Cardiac muscle cell (in vitro differentiated cells and primary cell): ENCODE measurements around the gene PDSS2. TPM values are rescaled to one million over a fixed set of nuclear protein-coding genes. Genes with fewer than 3 reads are reported as not detected.

Experiments used
- DNase-seq, 2 donors: peaks; one replicate each; pipeline versions ENCODE4 v3.0.0 to v3.0.0-alpha.2; 2010 to 2017; ENCODE audit warnings: low read depth in 1 of 2, low spot score in 1 of 2
- H3K27ac ChIP-seq: fragments of 200-600 bp; sonication (generic); 2 replicates; pipeline ENCODE4 v1.5.1; 2016
- H3K27me3 ChIP-seq: fragments of 200-600 bp; sonication (generic); 2 replicates; pipeline ENCODE4 v1.6.0; 2016; ENCODE audit warnings: control low read depth
- H3K36me3 ChIP-seq: fragments of 200-600 bp; sonication (generic); 2 replicates; pipeline ENCODE4 v1.5.1; 2016; ENCODE audit warnings: control low read depth
- H3K4me1 ChIP-seq: fragments of 200-600 bp; sonication (generic); 2 replicates; pipeline ENCODE4 v1.8.1; 2017; ENCODE audit warnings: low read depth, mild to moderate bottlenecking, mixed run types
- H3K4me3 ChIP-seq: fragments of 200-600 bp; sonication (generic); 2 replicates; pipeline ENCODE4 v1.5.1; 2016; ENCODE audit warnings: mild to moderate bottlenecking
- H3K9me3 ChIP-seq: fragments of 200-600 bp; sonication (generic); 2 replicates; pipeline ENCODE4 v1.5.1; 2017; ENCODE audit warnings: low read depth, mild to moderate bottlenecking, control low read depth
- polyA plus RNA-seq: library from polyadenylated mRNA; unstranded; fragments of >200 nt; fragmentation: Nextera tagmentation; extraction: Ambion mirVana; gene quantifications from 2 replicates; pipeline ENCODE4 v1.2.1, GENCODE V29; 2016
- total RNA-seq: library from RNA; depleted of rRNA; stranded (reverse); fragments of >200 nt; gene quantifications from 2 replicates; pipeline ENCODE4 v1.2.3, GENCODE V29; 2016
- TF ChIP-seq, protein P1 (sequence below): IDR thresholded peaks from 2 replicates; pipeline ENCODE4 v1.5.1; 2012; ENCODE audit warnings: low read depth, mild to moderate bottlenecking, low read length

The PDSS2 gene
- total and polyA plus RNA-seq, 2 experiments from 2014 or later = 12.3 to 19.4 TPM

DNA sequence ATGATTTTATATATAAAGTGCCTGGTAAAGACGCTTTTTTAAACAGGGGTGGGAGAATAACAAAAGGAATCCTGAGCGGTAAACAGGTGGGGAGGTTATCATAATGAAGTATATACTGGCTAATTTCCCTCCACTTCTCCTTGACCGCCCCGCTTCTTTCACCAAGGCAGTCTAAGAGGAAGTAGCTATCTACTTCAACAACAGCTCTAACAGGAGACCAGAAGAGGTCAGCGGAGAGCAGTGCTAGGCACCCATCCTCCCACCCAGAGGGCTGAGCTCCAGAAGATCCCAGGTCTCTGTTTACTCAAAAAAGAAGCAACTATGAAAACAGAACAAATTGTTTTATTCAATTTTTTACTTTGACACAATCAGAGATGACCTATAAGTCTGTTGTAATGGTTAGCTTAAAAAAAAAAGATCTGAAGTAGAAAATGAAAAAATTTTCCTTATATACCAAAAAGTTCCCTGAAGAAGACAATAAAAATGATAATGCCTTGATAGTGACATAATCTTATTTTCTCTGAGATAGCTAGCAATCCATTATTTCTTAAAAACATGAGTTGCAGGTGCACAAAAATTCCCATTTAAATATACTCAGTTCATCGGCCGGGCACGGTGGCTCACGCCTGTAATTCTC, 141.1 kb downstream of the PDSS2 start:
- Histone ChIP-seq H3K27me3 (no peaks in the 10 kb centered on the region), H3K9me3 (no peaks in the 10 kb centered on the region), H3K4me3 (no peak overlapping the region), H3K27ac (no peak overlapping the region), H3K36me3 (no peaks in the 10 kb centered on the region), H3K4me1 (peaks cover 8% of the 10 kb centered on the region)
- TF ChIP-seq, protein P1, sequence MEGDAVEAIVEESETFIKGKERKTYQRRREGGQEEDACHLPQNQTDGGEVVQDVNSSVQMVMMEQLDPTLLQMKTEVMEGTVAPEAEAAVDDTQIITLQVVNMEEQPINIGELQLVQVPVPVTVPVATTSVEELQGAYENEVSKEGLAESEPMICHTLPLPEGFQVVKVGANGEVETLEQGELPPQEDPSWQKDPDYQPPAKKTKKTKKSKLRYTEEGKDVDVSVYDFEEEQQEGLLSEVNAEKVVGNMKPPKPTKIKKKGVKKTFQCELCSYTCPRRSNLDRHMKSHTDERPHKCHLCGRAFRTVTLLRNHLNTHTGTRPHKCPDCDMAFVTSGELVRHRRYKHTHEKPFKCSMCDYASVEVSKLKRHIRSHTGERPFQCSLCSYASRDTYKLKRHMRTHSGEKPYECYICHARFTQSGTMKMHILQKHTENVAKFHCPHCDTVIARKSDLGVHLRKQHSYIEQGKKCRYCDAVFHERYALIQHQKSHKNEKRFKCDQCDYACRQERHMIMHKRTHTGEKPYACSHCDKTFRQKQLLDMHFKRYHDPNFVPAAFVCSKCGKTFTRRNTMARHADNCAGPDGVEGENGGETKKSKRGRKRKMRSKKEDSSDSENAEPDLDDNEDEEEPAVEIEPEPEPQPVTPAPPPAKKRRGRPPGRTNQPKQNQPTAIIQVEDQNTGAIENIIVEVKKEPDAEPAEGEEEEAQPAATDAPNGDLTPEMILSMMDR = peak; percentile 85
- peak; percentile 73 to 78 for DNase-seq

DNA sequence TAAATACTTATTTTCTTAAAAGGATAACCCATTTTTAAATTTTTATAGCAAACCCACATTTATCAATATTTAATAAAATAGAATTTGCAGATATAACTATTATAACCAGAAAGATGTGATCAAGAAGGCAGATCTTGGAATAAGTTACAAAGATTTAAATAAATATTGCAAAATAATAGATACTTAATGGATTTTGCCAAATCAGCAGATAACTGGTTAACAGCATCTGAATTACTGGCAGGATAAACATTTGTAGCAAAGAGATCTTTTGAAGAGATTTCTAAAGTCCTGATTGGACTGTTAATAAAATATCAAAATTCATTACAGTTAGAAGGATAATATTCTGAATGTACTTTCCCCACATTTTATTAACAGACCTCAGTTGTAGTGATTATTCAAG, 144.2 kb downstream of the PDSS2 start:
- no peaks in the 10 kb centered on the region for H3K27me3 ChIP-seq
- TF ChIP-seq, protein P1 = no peak
- H3K4me3 ChIP-seq = no peak overlapping the region

DNA sequence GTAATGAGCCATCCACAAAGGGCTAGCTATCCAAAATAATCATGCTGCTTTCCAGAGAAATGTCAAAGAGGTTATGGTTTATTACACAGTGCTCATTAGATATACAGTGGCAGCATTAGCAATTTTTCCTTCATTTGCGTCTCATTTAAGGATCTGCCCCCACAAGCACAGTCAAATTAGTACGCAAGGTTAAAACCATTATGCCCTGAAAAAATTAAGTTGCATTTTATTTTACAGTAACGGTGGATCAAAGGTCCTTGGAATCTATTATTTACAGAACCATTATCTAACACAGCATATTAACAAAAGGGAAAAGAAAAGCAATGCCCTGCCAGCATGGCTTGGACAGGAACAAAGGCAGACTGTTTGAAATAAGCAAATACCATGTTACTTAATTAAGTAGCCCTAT, 144.8 kb downstream of the PDSS2 start:
- H3K36me3 ChIP-seq = no peaks in the 10 kb centered on the region
- peaks cover 8% of the 10 kb centered on the region for H3K4me1 ChIP-seq
- H3K27me3 ChIP-seq = no peaks in the 10 kb centered on the region
- TF ChIP-seq, protein P1 = no peak
- DNase-seq = no peak
- H3K27ac ChIP-seq = no peak overlapping the region
- no peaks in the 10 kb centered on the region for H3K9me3 ChIP-seq
- H3K4me3 ChIP-seq = no peak overlapping the region

More for the DNA sequence above, 144.2 kb downstream of the PDSS2 start:
- Histone ChIP-seq H3K9me3 (no peaks in the 10 kb centered on the region), H3K4me1 (peaks cover 8% of the 10 kb centered on the region), H3K36me3 (no peaks in the 10 kb centered on the region), H3K27ac (no peak overlapping the region)
- DNase-seq = no peak

DNA sequence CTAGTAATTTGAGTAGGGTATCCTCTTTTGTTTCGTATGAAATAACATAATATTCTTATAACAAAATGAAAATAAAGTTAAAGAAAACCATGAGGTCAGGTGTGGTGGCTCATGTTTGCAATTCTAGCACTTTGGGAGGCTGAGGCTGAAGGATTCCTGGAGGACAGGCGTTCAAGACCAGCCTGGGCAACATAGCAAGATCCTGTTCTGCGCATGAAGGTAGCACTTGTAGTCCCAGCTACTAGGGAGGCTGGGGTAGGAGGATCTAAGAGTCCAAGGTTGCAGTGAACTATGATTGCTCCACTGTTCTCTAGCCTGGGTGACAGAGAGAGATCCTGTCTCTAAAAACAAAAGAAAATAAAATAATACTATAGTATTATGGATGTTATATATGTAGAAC, 145.6 kb downstream of the PDSS2 start:
- Histone ChIP-seq H3K27ac (no peak overlapping the region), H3K4me3 (no peak overlapping the region), H3K9me3 (no peaks in the 10 kb centered on the region), H3K36me3 (no peaks in the 10 kb centered on the region), H3K27me3 (no peaks in the 10 kb centered on the region), H3K4me1 (peaks cover 13% of the 10 kb centered on the region)
- TF ChIP-seq, protein P1 = no peak
- no peak for DNase-seq

DNA sequence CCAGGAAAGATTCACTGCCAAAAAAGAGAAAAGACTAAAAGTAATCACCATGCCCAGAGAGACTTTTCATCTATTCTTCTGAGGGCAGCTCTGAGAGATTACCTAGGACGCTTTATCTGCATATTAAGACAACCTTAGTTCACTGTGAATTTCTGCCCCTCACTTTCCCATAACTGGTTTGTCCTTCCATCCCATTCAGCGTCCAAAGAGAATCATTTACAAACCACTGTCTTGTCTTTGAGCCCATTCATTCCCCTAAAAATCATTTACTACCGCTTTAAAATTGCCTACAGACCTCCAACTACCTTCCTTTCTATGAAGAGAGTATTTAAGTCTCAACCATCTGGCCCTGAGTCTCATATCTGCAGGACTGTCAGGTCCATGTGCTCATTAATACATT, 149.0 kb downstream of the PDSS2 start:
- no peak overlapping the region for H3K27ac ChIP-seq
- no peaks in the 10 kb centered on the region for H3K27me3 ChIP-seq
- DNase-seq = no peak
- H3K4me1 ChIP-seq = peaks cover 20% of the 10 kb centered on the region
- no peaks in the 10 kb centered on the region for H3K36me3 ChIP-seq
- TF ChIP-seq, protein P1 = no peak
- no peaks in the 10 kb centered on the region for H3K9me3 ChIP-seq
- H3K4me3 ChIP-seq = no peak overlapping the region
